SK-N-DZ (cell line): ENCODE data around the gene SUSD5.
"Not testable (repeated sequence)": the region's sequence is repeated elsewhere in the genome, so short reads cannot be mapped to it uniquely, and the experiment has no call there.

Experiments used
- DNase-seq: peaks from one replicate; pipeline ENCODE4 v3.0.0-alpha.2; 2015; ENCODE audit warnings: low spot score
- small RNA-seq, 2 experiments: library from RNA; depleted of rRNA; stranded (forward); fragments of <200 nt; gene quantifications; one replicate each; pipeline ENCODE3, GENCODE V24; 2014

Gene SUSD5

GRCh38 chr3:33115024-33115768 is 103.4 kb downstream of the SUSD5 start:
- DNase-seq = no peak

GRCh38 chr3:33114622-33115023 is 104.0 kb downstream of the SUSD5 start:
- no peak for DNase-seq

GRCh38 chr3:33113772-33114621 is 104.6 kb downstream of the SUSD5 start, which contains the start of gene CRTAP:
TSS of gene CRTAP (plus strand) at chr3:33114014. CDS start at chr3:33114078, 64 bp downstream.
- DNase-seq = peak; percentile 91

GRCh38 chr3:33111581-33111980 is 107.0 kb downstream of the SUSD5 start:
- no peak for DNase-seq

- not testable (repeated sequence) for DNase-seq
These were observed 111.8 kb downstream of the SUSD5 start for GRCh38 chr3:33106854-33107253.

GRCh38 chr3:33105341-33105948 is 113.2 kb downstream of the SUSD5 start:
- DNase-seq = no peak

- DNase-seq = no peak
These were observed 113.8 kb downstream of the SUSD5 start for GRCh38 chr3:33104803-33105202.

- no peak for DNase-seq
These were observed 115.1 kb downstream of the SUSD5 start for GRCh38 chr3:33103480-33103879.

GRCh38 chr3:33103034-33103433 is 115.6 kb downstream of the SUSD5 start:
- DNase-seq = no peak

- DNase-seq = no peak
These were observed 118.4 kb downstream of the SUSD5 start for GRCh38 chr3:33100229-33100628.

Small RNA genes lying within 50 kb of the gene (small RNA-seq; reads per million reads assigned to genes)
- gene AC123900.1 (0 reads per million in 2 experiments), gene RN7SL296P (0 to 0.27 reads per million in 2 experiments)
